Coronary artery (tissue), 2 donors: ENCODE results near the gene NRG2.

Source experiments
- DNase-seq: peaks from one replicate; pipeline ENCODE4 v3.0.0-alpha.2; 2017; ENCODE audit warnings: low spot score
- H3K27ac ChIP-seq, 2 donors: fragments of 200-600 bp; sonication (generic); one replicate each; pipeline ENCODE4 v1.5.1; 2016 to 2019
- H3K4me3 ChIP-seq: fragments of 200-600 bp; sonication (generic); 2 replicates; pipeline ENCODE4 v1.5.1; 2016; ENCODE audit warnings: mild to moderate bottlenecking, moderate library complexity
- CTCF ChIP-seq: fragments of 200-600 bp; sonication (generic); IDR thresholded peaks from one replicate; pipeline ENCODE4 v1.5.1; 2019; ENCODE audit warnings: antibody characterized with exemption

Gene NRG2

GRCh38 chr5:139875957-139876356, 167.1 kb downstream of the NRG2 start:
- Histone ChIP-seq H3K4me3 (no peak overlapping the region), H3K27ac (no peak overlapping the region)
- no peak for TF ChIP-seq CTCF
- no peak for DNase-seq

- Histone ChIP-seq H3K27ac (no peak overlapping the region), H3K4me3 (no peak overlapping the region)
- TF ChIP-seq CTCF = no peak
- DNase-seq = no peak
Measured at GRCh38 chr5:139872851-139873794, 170.0 kb downstream of the NRG2 start.

- Histone ChIP-seq H3K27ac (no peak overlapping the region), H3K4me3 (no peak overlapping the region)
- DNase-seq = no peak
- TF ChIP-seq CTCF = no peak
Measured at GRCh38 chr5:139872052-139872766, 170.9 kb downstream of the NRG2 start.

GRCh38 chr5:139871614-139872013, 171.5 kb downstream of the NRG2 start:
- no peak for DNase-seq
- Histone ChIP-seq H3K4me3 (no peak overlapping the region), H3K27ac (no peak overlapping the region)
- TF ChIP-seq CTCF = no peak

GRCh38 chr5:139870677-139871076, 172.4 kb downstream of the NRG2 start:
- no peak for DNase-seq
- no peak overlapping the region for H3K27ac ChIP-seq

GRCh38 chr5:139869042-139869790, 173.9 kb downstream of the NRG2 start:
- no peak overlapping the region for H3K27ac ChIP-seq
- no peak for DNase-seq
- no peak for TF ChIP-seq CTCF
- H3K4me3 ChIP-seq = no peak overlapping the region

More at GRCh38 chr5:139870677-139871076, 172.4 kb downstream of the NRG2 start:
- H3K4me3 ChIP-seq = no peak overlapping the region
- no peak for TF ChIP-seq CTCF
